ENCODE results near the gene OR1M1.

The OR1M1 gene

GRCh38 chr19:9116547-9116946, 29.7 kb downstream of the OR1M1 start:
- no peak for TF ChIP-seq CTCF (conservative IDR thresholded peaks at IDR 0.05; ENCODE audit: control insufficient read depth, insufficient read depth, low read depth, low read length)
- no peak overlapping the region for H3K4me3 ChIP-seq (ENCODE audit: control insufficient read depth, low read depth, low read length)
- DNase-seq (ENCODE audit: low read depth) = no peak

- no peak for TF ChIP-seq CTCF (conservative IDR thresholded peaks at IDR 0.05; ENCODE audit: control insufficient read depth, insufficient read depth, low read depth, low read length)
- no peak within 1 kb of the TSS for H3K4me3 ChIP-seq (ENCODE audit: control insufficient read depth, low read depth, low read length)
- DNase-seq (ENCODE audit: low read depth) = no peak
Measured at GRCh38 chr19:9126900-9127405, 40.1 kb downstream of the OR1M1 start, which contains the start of gene OR7G3. TSS of gene OR7G3 (minus strand) at chr19:9126950. CDS start at chr19:9126950, 0 bp downstream.

- TF ChIP-seq CTCF (conservative IDR thresholded peaks at IDR 0.05; ENCODE audit: control insufficient read depth, insufficient read depth, low read depth, low read length) = no peak
- DNase-seq (ENCODE audit: low read depth) = no peak
Measured at GRCh38 chr19:9128171-9128570, 41.3 kb downstream of the OR1M1 start.

GRCh38 chr19:9130965-9131364, 44.1 kb downstream of the OR1M1 start:
- TF ChIP-seq CTCF (conservative IDR thresholded peaks at IDR 0.05; ENCODE audit: control insufficient read depth, insufficient read depth, low read depth, low read length) = no peak
- H3K4me3 ChIP-seq (ENCODE audit: control insufficient read depth, low read depth, low read length) = no peak overlapping the region
- no peak for DNase-seq (ENCODE audit: low read depth)

More at GRCh38 chr19:9128171-9128570, 41.3 kb downstream of the OR1M1 start:
- no peak overlapping the region for H3K4me3 ChIP-seq (ENCODE audit: control insufficient read depth, low read depth, low read length)

- no peak overlapping the region for H3K4me3 ChIP-seq (ENCODE audit: control insufficient read depth, low read depth, low read length)
- DNase-seq (ENCODE audit: low read depth) = no peak
- TF ChIP-seq CTCF (conservative IDR thresholded peaks at IDR 0.05; ENCODE audit: control insufficient read depth, insufficient read depth, low read depth, low read length) = no peak
Measured at GRCh38 chr19:9132422-9132821, 45.6 kb downstream of the OR1M1 start.

GRCh38 chr19:9139609-9140158, 52.8 kb downstream of the OR1M1 start:
- no peak for TF ChIP-seq CTCF (conservative IDR thresholded peaks at IDR 0.05; ENCODE audit: control insufficient read depth, insufficient read depth, low read depth, low read length)
- peak; percentile 17 for DNase-seq (ENCODE audit: low read depth)
- H3K4me3 ChIP-seq (ENCODE audit: control insufficient read depth, low read depth, low read length) = peak overlapping the region; percentile 99
